DND-41 (cell line): ENCODE results near the gene RASA2.
A peak's percentile ranks its signal among the peaks of the same experiment; 100 is the strongest.

Experiments
- ATAC-seq: fragments of 200-7000 bp; cut with Tn5 transposase; 3 replicates; pipeline ENCODE4 v1.9.1; 2021; ENCODE audit warnings: low read depth; ENCODE audit not compliant: insufficient read depth
- DNase-seq: peaks from one replicate; pipeline ENCODE4 v3.0.0-alpha.2; 2020
- H2AFZ ChIP-seq: 2 replicates; pipeline ENCODE4 v1.6.0; 2012; ENCODE audit warnings: low read depth, low read length
- H3K27ac ChIP-seq: 2 replicates; pipeline ENCODE4 v1.5.1; 2012; ENCODE audit warnings: low read length, inconsistent platforms
- H3K27me3 ChIP-seq: fragments of 200-600 bp; sonication (generic); 2 replicates; pipeline ENCODE4 v1.6.0; 2012; ENCODE audit warnings: low read length, mild to moderate bottlenecking, inconsistent platforms; ENCODE audit not compliant: insufficient read depth, poor library complexity
- H3K36me3 ChIP-seq: 2 replicates; pipeline ENCODE4 v1.5.1; 2012; ENCODE audit warnings: low read length, inconsistent platforms; ENCODE audit not compliant: insufficient read depth
- H3K4me1 ChIP-seq: 2 replicates; pipeline ENCODE4 v1.5.1; 2012; ENCODE audit warnings: mild to moderate bottlenecking, low read length; ENCODE audit not compliant: insufficient read depth
- H3K4me2 ChIP-seq: 2 replicates; pipeline ENCODE4 v1.6.0; 2012; ENCODE audit warnings: mild to moderate bottlenecking, moderate library complexity, low read length, inconsistent platforms; ENCODE audit not compliant: insufficient read depth
- H3K4me3 ChIP-seq, 2 experiments: fragments of 200-600 bp in 1 of 2; shearing (Covaris generic) in 1 of 2; 2 replicates each; pipeline ENCODE4 v1.5.1; 2012 to 2016; ENCODE audit warnings: inconsistent platforms in 2 of 2, low read length in 2 of 2, mild to moderate bottlenecking in 2 of 2, low read depth in 1 of 2, moderate library complexity in 1 of 2
- H3K79me2 ChIP-seq: 2 replicates; pipeline ENCODE4 v1.6.0; 2012; ENCODE audit warnings: low read length, inconsistent platforms; ENCODE audit not compliant: insufficient read depth
- H3K9ac ChIP-seq: 2 replicates; pipeline ENCODE4 v1.6.0; 2012; ENCODE audit warnings: low read depth, mild to moderate bottlenecking, inconsistent platforms, low read length, moderate library complexity
- H3K9me3 ChIP-seq: 2 replicates; pipeline ENCODE4 v1.5.1; 2012; ENCODE audit warnings: low read length, moderate library complexity, mild to moderate bottlenecking, inconsistent platforms; ENCODE audit not compliant: insufficient read depth, severe bottlenecking
- H4K20me1 ChIP-seq: 2 replicates; pipeline ENCODE4 v1.6.0; 2012; ENCODE audit warnings: low read length; ENCODE audit not compliant: insufficient read depth
- EZH2 ChIP-seq: IDR thresholded peaks from 3 replicates; pipeline ENCODE4 v1.6.1; 2012; ENCODE audit warnings: borderline replicate concordance, low read depth, mild to moderate bottlenecking, moderate library complexity, low read length, inconsistent platforms; ENCODE audit not compliant: severe bottlenecking
- TF ChIP-seq, protein P1 (sequence below): IDR thresholded peaks from 2 replicates; pipeline ENCODE4 v1.5.1; 2012; ENCODE audit warnings: borderline replicate concordance, low read length, moderate library complexity, mild to moderate bottlenecking; ENCODE audit not compliant: poor library complexity, severe bottlenecking; ENCODE audit errors: extremely low read depth

The RASA2 gene

DNA sequence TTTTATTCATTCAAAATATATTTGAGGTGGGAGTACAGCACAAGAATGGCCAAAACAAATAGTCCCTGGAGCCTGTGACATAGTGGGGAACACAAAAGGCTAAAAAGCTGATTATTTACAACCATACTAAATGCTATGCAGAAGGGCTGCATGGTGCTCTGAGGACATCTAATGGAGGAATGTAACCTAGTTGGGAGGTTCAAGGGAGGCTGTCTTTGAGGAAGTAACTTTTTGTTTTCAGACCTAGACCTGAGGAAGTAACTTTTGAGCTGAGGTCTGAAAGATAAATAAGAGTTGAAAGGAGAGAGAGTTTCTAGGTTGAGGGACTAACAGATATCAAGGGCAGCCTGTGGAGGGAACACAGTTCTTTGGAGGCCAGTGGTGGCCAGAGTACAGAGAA, 34.8 kb upstream of the RASA2 start:
- Histone ChIP-seq H3K9ac (no peak overlapping the region), H3K4me3 (no peak overlapping the region), H3K27ac (no peak overlapping the region), H2AFZ (peak overlapping the region; percentile 40), H3K36me3 (no peaks in the 10 kb centered on the region), H3K79me2 (no peaks in the 10 kb centered on the region), H3K27me3 (no peaks in the 10 kb centered on the region), H3K4me1 (no peaks in the 10 kb centered on the region), H3K9me3 (no peaks in the 10 kb centered on the region), H4K20me1 (no peaks in the 10 kb centered on the region), H3K4me2 (no peak overlapping the region)
- no peak for TF ChIP-seq EZH2
- TF ChIP-seq, protein P1, sequence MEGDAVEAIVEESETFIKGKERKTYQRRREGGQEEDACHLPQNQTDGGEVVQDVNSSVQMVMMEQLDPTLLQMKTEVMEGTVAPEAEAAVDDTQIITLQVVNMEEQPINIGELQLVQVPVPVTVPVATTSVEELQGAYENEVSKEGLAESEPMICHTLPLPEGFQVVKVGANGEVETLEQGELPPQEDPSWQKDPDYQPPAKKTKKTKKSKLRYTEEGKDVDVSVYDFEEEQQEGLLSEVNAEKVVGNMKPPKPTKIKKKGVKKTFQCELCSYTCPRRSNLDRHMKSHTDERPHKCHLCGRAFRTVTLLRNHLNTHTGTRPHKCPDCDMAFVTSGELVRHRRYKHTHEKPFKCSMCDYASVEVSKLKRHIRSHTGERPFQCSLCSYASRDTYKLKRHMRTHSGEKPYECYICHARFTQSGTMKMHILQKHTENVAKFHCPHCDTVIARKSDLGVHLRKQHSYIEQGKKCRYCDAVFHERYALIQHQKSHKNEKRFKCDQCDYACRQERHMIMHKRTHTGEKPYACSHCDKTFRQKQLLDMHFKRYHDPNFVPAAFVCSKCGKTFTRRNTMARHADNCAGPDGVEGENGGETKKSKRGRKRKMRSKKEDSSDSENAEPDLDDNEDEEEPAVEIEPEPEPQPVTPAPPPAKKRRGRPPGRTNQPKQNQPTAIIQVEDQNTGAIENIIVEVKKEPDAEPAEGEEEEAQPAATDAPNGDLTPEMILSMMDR = peak; percentile 68
- DNase-seq = peak; percentile 33
- peak; percentile 76 for ATAC-seq

DNA sequence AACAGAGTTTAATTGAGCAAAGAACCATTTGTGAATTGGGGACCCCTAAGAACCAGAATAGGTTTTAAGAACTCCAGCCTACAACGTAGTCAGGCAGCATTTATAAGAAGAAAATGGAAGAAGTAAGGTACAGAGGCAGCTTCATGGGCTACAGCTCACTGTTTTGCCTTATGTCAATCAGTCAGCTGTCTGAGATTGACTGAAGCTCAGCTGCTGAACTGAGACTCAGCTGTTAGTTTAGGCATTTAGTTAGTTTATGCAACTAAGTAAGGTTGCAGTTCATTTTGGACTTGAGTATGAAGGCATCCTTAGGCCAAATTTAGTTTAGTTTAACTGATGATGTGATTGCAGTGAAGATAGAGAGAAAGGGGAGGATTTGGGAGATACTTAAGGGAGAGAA, 34.1 kb upstream of the RASA2 start:
- TF ChIP-seq EZH2 = no peak
- TF ChIP-seq, protein P1 = no peak
- DNase-seq = no peak

DNA sequence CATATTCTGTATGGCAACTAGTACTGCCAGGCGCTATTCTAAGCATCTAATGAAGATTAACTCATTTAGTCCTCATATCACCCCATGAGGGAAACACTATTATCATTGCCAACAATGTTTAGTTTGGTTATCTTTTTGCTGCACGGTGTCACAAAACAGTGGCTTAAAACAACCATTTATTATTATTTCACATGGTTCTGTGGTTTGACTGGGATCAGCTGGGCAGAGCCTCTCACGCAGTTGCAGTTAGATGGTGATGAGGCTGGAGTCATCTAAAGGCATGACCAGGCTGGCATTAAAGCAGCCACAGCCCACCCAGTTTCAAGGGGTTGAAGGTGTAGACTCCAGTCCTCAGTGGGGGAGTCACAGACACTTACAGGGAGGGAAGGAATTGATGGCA, 32.8 kb upstream of the RASA2 start:
- Histone ChIP-seq H3K9me3 (no peaks in the 10 kb centered on the region), H3K36me3 (no peaks in the 10 kb centered on the region), H3K27me3 (no peaks in the 10 kb centered on the region), H3K27ac (no peak overlapping the region), H3K79me2 (no peaks in the 10 kb centered on the region), H3K9ac (no peak overlapping the region), H3K4me1 (no peaks in the 10 kb centered on the region), H4K20me1 (no peaks in the 10 kb centered on the region), H2AFZ (no peak overlapping the region), H3K4me3 (no peak overlapping the region), H3K4me2 (no peak overlapping the region)
- no peak for DNase-seq
- TF ChIP-seq EZH2 = no peak
- TF ChIP-seq, protein P1 = no peak
- ATAC-seq = no peak

More for the DNA sequence above, 34.1 kb upstream of the RASA2 start:
- no peak overlapping the region for H3K4me3 ChIP-seq
- ATAC-seq = no peak
- no peaks in the 10 kb centered on the region for H3K4me1 ChIP-seq
- no peaks in the 10 kb centered on the region for H3K9me3 ChIP-seq
- H4K20me1 ChIP-seq = no peaks in the 10 kb centered on the region
- peak overlapping the region; percentile 31; the same call in 1 of the 2 replicates for H2AFZ ChIP-seq
- no peak overlapping the region for H3K27ac ChIP-seq
- no peaks in the 10 kb centered on the region for H3K79me2 ChIP-seq
- H3K9ac ChIP-seq = no peak overlapping the region
- H3K4me2 ChIP-seq = no peak overlapping the region
- no peaks in the 10 kb centered on the region for H3K27me3 ChIP-seq
- no peaks in the 10 kb centered on the region for H3K36me3 ChIP-seq

DNA sequence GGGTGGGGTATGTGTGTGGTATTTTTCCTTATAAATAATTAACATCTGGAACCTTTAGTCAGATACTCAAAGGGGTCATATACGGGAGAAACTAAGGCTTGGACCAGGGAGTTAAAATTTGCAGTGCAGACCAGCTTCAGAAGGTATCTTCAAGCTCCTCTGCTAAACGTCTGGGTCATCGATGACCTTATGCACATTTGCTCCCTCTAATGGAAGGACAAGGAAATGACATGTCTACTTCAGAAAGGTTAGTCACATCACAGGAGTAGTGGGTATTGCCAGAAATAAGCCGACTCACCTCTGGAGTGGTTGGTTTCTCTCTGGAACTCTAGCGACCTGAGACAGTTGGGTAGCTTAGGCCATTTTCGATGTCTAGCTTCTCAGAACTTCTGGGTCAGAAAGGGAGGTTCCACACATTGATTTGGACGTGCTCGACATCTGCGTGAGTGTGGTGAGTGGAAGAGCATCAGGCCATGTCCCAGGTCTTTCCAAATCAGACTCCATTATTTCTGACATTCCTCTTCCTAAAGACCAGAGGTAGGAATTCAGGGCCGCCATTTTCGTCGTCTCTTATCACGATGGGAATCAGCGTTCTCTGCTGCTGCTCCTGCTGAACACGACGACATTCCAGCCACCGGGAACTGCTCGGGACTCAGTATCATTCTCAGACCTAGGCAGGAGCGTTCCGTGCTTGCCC, 31.8 kb upstream of the RASA2 start:
- Histone ChIP-seq H3K36me3 (no peaks in the 10 kb centered on the region), H3K9me3 (no peaks in the 10 kb centered on the region), H3K4me1 (peaks cover 2% of the 10 kb centered on the region; the same call in 1 of the 2 replicates), H3K27me3 (no peaks in the 10 kb centered on the region), H2AFZ (no peak overlapping the region), H3K4me3 (no peak overlapping the region), H3K4me2 (no peak overlapping the region), H4K20me1 (no peaks in the 10 kb centered on the region), H3K79me2 (no peaks in the 10 kb centered on the region), H3K27ac (no peak overlapping the region), H3K9ac (no peak overlapping the region)
- DNase-seq (peak; percentile 35), ATAC-seq (peak; percentile 81)
- TF ChIP-seq EZH2 = no peak
- TF ChIP-seq, protein P1 = peak; percentile 77
